Rectal smooth muscle tissue (tissue), 1 donor: ENCODE data around the gene OR51A2.

ENCODE experiments used
- H3K27ac ChIP-seq: one replicate; pipeline ENCODE4 v1.7.0; 2013; ENCODE audit warnings: low read depth, low read length, inconsistent platforms
- H3K27me3 ChIP-seq: one replicate; pipeline ENCODE4 v1.7.0; 2013; ENCODE audit warnings: low read length; ENCODE audit not compliant: control insufficient read depth, insufficient read depth
- H3K36me3 ChIP-seq: one replicate; pipeline ENCODE4 v1.7.0; 2013; ENCODE audit warnings: low read length; ENCODE audit not compliant: control insufficient read depth, insufficient read depth
- H3K4me1 ChIP-seq: one replicate; pipeline ENCODE4 v1.7.0; 2013; ENCODE audit warnings: low read length; ENCODE audit not compliant: control insufficient read depth, insufficient read depth
- H3K4me3 ChIP-seq: one replicate; pipeline ENCODE4 v1.7.0; 2013; ENCODE audit warnings: low read length
- H3K9ac ChIP-seq: one replicate; pipeline ENCODE4 v1.7.0; 2013; ENCODE audit warnings: low read length

Gene OR51A2

DNA sequence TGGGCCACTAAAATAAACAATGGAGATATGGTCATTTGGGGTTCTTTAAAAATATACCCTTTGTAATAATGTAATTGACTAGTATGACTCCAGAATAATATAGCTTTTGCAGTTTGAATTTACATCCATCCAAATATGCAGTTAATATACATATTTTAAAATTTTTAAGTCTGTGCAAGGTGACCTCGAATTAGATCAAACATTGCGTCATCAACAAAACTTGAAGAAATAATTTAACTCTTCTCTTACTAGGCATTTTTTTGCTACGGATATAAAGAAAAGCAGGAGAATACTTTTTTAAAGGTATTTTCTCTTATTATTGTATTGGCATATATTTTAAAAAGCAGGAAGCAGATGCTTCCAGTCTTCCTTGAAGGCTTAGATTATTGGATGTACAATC lies 18.8 kb downstream of the OR51A2 start:
- H3K4me3 ChIP-seq = no peak overlapping the region
- no peaks in the 10 kb centered on the region for H3K4me1 ChIP-seq
- H3K27me3 ChIP-seq = no peaks in the 10 kb centered on the region
- H3K36me3 ChIP-seq = no peaks in the 10 kb centered on the region
- H3K9ac ChIP-seq = no peak overlapping the region
- no peak overlapping the region for H3K27ac ChIP-seq

DNA sequence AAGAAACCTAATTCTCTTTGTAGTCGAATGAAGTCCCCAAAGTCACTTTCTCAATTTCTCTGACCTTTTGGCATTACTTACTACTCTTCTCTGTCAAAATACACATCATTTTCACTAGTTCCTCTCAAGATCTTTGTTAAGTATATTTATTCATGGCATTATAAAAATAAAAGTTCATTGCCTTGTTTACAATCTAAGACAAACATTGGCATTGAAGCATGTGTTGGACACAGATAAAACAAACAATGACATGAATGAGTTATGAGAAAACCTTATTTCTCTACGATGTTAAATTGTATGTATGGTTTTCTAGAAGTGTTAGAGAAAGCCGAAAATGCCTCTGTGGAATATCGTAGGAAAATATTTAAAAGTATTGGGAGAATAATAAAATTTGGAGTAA lies 22.8 kb downstream of the OR51A2 start:
- H3K27me3 ChIP-seq = no peaks in the 10 kb centered on the region
- H3K9ac ChIP-seq = no peak overlapping the region
- H3K4me3 ChIP-seq = no peak overlapping the region
- no peaks in the 10 kb centered on the region for H3K4me1 ChIP-seq
- no peak overlapping the region for H3K27ac ChIP-seq
- H3K36me3 ChIP-seq = no peaks in the 10 kb centered on the region

DNA sequence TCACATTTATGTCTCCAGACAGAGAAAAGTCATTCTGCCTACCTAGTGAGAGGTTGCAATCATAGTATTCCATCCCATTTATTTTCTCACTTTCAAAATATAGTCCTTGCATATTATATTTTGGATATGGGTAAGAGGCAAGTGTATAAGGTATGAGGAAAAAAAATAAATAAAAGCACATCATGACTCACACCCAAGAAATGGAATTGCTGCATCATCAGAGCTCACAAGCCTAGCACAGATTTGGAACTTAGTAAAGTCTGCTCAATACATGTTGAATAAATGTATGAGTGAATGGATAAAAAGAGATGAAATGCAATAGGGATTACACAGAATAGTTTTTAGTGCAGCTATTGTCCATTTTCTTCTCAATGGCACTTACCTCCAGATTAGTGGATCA lies 28.9 kb downstream of the OR51A2 start:
- H3K9ac ChIP-seq = no peak overlapping the region
- H3K4me3 ChIP-seq = no peak overlapping the region
- no peaks in the 10 kb centered on the region for H3K4me1 ChIP-seq
- H3K27me3 ChIP-seq = no peaks in the 10 kb centered on the region
- H3K27ac ChIP-seq = no peak overlapping the region
- H3K36me3 ChIP-seq = no peaks in the 10 kb centered on the region

DNA sequence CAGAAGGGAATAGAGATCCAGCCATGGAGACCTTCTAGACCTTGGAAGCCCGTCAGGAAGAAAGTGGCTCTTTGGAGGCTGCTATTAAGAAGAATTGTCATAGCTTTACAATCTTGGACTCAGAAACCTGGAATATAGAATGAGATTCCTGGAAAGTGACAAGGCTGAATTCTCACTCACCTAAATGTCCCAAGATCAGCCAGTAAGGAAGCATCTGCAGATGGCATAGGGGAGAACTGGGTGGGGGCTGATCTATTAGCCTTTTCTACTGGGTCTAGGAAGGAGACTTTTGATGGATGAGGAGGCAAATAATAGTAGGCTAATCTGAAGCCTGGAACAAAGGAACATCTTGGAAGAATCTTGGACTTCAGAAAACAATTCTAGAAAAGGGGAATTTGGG lies 31.3 kb downstream of the OR51A2 start, which contains the start of gene OR51G1:
TSS of gene OR51G1 (minus strand) at position 101 of the 400 bp plus-strand sequence. CDS start at position 101, 0 bp downstream.
- H3K4me1 ChIP-seq = no peaks in the 10 kb centered on the region
- no peak within 1 kb of the TSS for H3K9ac ChIP-seq
- H3K27me3 ChIP-seq = no peaks in the 10 kb centered on the region
- H3K4me3 ChIP-seq = no peak within 1 kb of the TSS
- H3K36me3 ChIP-seq = no peaks in the 10 kb centered on the region
- H3K27ac ChIP-seq = no peak within 1 kb of the TSS

DNA sequence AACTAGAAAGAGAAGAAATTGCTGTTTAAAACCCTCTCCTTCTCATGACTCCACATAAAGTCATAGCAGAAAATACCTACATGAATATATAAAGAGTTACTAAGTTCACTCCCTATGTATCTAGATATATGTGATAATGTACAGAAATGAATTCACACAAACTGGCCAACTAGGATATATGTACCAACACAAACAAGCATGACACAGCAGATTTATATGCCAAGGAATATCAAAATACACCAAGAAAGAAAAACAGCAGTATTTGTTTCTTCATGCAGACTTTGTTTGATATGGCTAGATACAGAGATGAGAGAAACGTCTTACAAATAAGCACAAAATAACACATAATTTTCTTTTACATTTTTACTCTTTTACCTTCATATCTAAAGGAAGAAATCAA lies 33.2 kb downstream of the OR51A2 start:
- H3K9ac ChIP-seq = no peak overlapping the region
- no peaks in the 10 kb centered on the region for H3K36me3 ChIP-seq
- no peak overlapping the region for H3K27ac ChIP-seq
- no peak overlapping the region for H3K4me3 ChIP-seq
- no peaks in the 10 kb centered on the region for H3K4me1 ChIP-seq
- H3K27me3 ChIP-seq = no peaks in the 10 kb centered on the region

DNA sequence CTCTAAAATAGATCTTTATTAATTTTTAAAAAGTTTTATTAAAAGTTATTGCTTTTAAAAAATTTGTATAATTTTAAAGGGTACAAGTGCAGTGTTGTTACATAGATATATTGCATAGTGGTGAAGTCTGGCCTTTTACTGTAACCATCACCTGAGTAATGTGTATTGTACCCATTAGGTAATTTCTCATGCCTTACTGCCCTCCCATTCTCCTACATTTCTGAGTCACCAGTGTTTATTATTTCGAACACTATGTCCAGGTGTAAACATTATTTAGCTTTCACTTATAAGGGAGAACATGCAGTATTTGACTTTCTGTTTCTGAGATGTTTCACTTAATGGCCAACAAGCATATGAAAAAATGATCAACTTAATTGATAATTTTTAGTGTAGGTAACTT lies 33.7 kb downstream of the OR51A2 start:
- H3K27me3 ChIP-seq = no peaks in the 10 kb centered on the region
- no peak overlapping the region for H3K4me3 ChIP-seq
- H3K4me1 ChIP-seq = no peaks in the 10 kb centered on the region
- H3K27ac ChIP-seq = no peak overlapping the region
- no peaks in the 10 kb centered on the region for H3K36me3 ChIP-seq
- no peak overlapping the region for H3K9ac ChIP-seq

DNA sequence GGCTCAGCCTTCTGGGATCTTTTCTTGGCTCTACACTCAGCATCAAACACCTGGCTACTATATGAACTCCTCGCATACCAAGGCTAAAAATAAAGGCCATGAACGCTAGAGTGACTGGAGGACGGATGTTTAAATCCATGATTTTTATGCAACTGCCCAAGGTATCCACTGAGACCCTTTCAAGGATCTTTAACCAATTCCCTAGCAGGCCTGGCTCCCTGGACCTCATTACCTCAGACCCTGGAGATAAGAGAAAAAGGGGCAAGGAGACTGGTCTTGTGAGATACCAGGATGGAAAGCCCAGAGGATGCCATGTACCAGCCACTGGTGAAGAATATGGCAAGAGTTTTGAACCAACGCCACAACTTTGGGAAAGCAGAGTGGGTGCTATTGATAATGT lies 36.3 kb downstream of the OR51A2 start, which contains the start of gene OR51G2:
TSS of gene OR51G2 (minus strand) at position 101 of the 400 bp plus-strand sequence. CDS start 3,687 bp downstream, outside the sequence.
- Histone ChIP-seq H3K4me3 (no peak within 1 kb of the TSS), H3K4me1 (no peaks in the 10 kb centered on the region), H3K9ac (no peak within 1 kb of the TSS), H3K36me3 (no peaks in the 10 kb centered on the region), H3K27me3 (no peaks in the 10 kb centered on the region), H3K27ac (no peak within 1 kb of the TSS)

DNA sequence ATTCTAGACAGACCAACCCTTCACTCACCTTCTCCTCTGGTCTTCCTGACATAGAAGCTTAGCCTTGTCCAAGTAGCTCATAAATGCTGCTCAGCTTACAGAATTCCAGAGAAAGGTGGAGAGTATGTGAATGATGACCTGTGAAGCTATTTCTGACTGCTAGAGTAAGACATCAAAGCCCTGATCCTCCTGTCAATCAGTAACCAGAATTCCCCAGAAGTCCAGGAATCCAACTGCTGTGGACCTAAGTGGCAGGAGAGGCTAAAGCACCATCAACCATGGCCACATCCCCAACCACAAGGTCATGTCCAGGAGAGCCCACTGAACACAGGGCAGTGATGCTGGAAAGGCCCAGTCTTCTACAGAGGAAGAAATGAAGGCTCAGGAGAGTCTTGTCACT lies 38.9 kb downstream of the OR51A2 start:
- Histone ChIP-seq H3K27ac (no peak overlapping the region), H3K36me3 (no peaks in the 10 kb centered on the region), H3K9ac (no peak overlapping the region), H3K4me1 (no peaks in the 10 kb centered on the region), H3K27me3 (no peaks in the 10 kb centered on the region), H3K4me3 (no peak overlapping the region)
